M059J (cell line): ENCODE data around the gene LIF. TPM values are rescaled to one million over a fixed set of nuclear protein-coding genes. Genes with fewer than 3 reads are reported as not detected.

Experiments
- DNase-seq: peaks from one replicate; pipeline ENCODE4 v3.0.0-alpha.2; 2012; ENCODE audit warnings: low read depth
- total RNA-seq: library from RNA; depleted of rRNA; stranded (reverse); fragments of >200 nt; shearing (Covaris generic); gene quantifications from 2 replicates; pipeline ENCODE4 v1.2.3, GENCODE V29; 2014

LIF gene
- total RNA-seq, 1 experiment from 2014 or later = 7.5 TPM

DNA sequence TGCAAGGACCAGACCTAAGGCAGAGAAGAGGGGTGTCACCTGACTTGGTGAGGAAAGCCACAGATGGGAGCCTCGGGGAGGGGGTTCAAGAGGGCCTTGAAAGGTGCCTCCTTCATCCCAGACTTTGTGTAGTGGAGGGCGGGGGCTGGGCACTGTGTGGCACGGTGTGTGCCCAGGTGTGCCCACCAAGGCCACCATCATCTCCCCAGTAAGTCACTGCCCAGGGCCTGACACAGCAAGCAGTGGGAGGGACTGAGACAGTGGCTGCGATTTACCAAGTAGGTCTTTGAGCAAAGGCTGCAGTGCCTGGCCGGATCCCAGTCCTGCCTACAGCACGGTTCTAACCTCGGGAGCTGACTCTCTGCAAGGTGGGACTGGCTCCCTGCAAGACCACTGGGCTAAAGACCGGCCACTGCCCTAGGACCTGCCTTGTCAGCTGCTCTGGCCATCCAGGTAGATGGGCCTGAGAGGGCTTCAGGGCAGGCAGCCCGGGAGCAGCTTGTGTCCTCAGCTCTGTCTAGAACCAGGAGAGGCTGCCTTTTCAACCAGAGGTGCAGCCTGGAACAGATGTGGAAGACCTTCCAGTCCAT, 18.7 kb upstream of the LIF start:
- no peak for DNase-seq

DNA sequence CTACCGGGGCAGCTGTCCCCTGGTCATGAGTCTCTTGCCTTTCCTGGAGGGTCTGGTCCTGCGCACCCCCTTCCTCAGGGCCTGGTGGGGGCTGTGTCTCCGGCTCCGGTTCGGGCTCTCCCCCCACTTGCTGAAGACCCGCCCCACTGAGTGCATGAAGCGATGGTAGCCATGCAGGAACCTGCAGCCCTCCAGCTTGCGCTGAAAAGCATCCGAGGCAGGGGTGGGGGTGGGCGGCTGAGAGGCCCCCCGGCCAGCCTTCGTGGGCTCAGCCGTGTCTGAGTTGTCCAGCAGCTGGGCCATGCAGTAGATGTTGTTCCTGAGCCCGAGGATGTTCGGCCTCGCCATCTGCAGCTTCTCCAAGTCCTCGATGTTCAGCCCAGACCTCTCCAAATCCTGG, 17.3 kb upstream of the LIF start:
- DNase-seq = no peak

DNA sequence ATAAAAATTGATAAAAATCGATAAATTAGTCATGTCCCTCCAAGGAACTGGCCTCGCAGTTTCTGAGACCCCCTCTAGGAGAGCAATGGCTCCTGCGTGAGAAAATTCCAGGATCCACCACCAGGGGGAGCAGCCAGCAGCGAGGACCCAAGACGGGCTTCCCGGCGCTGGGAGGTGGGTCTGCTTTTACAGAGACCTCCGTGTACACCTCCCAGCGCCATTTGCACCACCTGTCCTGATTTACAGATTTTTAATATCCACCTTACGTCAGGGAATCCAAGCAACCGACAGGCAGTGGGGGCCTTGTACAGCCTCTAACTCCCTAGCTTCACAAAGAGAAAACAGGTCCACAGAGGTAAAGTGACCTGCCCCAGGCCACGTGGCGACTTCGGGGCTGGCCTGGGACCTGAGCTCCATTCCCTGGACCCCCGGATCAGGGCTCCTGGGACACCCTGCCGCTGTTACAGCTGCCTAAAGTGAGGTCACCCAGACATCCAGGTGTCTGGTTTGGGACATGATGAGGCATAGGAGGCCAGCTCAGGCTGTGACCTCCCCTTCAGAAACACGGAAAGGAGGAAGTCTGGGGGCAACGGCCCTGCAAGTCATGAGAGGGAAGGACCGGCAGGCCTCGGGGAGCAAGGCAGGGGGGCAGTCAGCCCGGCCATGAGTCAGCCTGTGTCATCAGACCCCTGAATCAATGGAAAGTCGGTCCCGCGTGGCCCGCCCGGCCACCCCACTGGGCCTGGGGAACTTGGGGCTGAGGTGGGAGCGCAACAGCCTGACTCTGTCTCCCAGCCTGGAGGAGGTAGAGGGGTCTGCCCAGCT, 16.6 kb upstream of the LIF start:
- peak; percentile 45 for DNase-seq

DNA sequence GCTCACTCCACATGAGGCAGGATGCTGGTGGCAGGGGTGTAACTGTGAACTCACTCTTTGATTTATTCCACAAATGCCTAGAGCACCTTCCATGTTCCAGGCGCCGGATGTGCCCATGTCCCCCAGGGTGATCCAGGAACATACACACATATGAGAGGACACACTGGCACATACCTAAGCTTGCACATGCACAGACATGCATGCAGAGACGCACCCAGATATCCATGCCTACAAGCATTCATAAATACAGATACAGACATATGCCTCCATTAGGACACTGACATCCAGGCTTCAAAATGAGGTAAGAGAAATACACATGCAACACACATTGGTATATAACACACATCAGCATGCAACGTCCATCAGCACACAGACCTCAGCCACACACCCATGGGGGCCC, 15.6 kb upstream of the LIF start:
- no peak for DNase-seq

DNA sequence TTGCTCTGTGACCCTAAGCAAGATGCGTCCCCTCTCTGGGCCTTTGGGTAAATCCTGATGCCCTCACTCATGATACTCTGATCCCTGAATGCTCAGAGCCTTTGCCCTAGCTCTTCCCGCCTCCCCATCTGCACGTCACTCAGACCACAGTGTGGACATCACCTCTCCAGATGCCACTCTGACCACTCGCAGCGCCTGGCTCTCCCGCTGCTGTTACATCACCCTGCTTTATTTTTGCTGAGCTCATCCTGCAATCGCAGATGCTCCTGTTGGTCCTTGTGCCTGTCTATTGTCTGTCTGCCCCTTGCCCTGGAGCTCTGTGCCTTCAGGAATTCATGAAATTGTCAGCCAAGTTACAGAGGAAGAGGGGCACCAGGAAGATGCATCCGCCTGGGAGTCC, 14.6 kb upstream of the LIF start:
- DNase-seq = peak; percentile 49

DNA sequence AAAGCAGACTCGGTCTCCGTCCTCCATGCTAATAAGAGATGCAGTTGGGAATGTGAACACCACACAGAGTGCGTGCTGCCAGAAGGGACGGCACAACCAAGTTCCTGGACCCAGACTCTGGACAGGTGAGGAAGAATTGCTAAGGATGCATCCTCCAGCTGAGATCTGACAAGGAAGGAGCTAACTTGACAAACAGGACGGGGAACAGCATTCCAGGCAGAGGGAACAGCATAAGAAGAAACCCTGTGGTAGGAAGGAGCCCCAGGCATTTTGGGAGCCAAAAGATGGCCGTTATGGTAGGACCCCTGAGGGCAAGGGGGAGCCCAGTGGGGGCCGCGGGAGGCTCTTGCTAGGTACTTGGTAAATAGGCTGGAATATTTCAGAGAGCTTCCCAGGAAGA, 14.1 kb upstream of the LIF start:
- no peak for DNase-seq

DNA sequence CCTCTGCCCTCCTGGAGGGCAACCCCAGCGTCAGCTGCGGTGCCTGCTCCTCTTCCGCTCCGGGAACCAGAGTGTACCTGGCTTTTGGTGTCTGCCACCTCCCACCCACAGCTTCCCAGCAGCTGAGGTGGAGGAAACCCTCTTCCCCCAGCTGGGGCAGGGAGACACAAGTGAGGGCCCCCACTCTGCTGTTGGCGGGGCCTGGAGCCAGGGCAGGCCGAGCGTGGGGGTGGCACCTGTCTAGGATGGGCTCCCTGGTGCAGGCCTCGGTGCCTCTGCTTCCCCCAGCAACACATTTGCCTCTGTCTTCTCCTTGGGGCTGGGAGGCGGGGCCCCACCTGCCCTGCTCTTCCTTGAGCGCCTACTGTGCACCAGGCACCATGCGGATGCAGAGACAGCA, 13.7 kb upstream of the LIF start:
- DNase-seq = no peak

DNA sequence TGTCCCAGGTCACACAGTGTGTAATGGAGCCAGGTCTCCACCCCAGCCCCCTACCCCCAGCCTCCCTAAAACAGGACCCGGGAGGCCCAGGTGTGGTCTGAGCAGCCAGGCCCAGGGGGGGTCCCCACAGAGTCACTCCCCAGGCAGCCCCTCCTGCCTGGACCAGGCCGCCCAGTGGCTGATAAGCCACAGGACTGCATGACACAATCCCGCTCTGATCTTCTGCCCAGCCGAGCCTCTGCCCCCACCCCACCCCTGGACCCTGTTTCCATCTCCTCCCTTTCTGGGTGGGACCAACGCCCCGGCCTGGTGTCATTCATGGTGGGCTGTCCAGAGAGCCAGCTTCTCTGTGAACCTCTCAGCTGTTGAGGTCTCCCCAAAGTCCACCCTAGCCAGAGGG, 7.8 kb upstream of the LIF start:
- DNase-seq = no peak

DNA sequence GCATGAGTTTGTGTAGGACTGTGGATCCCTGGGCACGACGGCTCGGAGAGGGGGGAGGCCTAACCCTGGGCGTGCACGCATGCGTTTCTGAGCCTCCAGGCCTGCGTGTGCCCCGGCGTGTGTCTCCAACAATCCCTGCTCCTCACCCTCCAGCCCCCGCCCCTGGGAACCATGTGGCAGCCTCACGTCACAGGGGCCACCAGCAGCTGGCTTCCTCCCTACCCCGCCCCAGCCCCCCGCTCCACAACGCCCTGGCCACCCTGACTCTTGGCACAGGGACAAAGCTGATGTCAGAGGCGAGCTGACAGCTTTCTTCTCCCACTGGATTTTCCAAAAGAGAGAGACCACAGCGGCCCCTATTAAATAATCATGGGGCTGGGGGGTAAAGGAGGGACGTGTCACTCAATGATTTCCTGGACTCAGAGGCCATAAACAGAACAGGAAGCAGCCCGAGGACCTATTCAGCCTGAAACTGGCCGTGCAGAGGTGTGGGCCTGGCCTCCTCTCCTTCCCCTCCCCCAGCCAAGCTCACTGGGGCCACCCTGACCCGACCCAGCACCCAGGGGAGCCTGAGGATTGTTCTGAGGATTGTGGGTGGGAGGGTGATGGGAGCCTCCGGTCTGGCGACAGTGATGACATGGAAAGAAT, 6.8 kb upstream of the LIF start:
- peak; percentile 35 for DNase-seq

DNA sequence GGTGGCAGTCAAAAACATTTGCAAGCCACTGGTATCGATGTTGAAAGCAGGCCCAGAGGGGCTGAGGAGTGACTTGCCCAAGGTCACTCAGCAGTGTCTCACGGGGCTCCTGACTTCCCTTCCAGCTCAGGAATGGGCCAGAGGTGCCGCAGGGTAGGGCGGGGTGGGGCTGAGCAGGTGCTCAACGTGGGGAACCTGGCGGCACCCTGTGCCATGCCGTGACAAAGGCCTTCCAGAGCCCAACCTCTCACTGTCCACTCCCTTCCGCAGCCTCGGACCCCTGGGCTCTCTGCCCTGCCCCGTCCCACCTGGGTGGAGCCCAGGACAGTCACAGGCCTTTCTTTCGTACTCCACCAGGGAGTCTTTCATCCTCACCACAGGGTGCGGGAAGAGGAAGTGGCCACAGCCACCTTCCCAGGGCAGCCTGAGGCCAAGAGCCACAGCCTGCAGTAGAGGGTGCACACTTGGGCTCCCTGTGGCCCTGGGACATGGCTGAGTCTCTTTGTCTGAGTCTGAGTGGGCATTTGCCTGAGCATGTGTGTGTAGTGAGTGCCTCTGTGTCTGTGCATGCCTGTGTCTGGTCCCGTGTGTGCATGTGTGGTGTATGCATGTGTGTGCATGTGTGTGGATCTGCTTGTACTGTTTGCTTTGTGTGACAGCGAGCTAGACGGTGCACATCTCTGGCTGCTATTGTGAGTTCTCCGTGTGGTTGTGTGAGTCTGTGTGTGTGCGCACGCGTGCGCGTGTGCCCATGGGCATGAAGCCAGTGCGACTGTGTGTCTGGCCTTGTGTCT, 6.0 kb upstream of the LIF start:
- peak; percentile 63 for DNase-seq

DNA sequence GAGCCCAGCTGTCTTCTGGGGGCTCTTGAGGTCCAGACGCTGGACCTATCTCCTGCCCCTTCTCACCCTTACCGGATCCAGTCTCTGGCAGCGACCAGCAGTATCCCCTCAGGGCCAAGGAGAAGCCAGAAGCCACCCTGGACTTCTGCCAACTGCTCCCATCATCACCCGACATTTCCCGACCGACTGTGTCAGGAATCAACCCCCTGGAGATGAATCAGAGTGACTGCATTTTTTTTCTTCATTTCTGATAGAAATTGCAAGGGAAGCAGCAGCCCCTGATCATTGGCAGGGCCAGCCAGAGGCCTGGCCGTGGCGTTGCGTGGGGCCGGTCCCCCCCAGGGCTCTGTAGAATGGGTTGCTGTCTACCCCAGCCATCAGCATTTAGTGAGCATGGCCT, 5.2 kb upstream of the LIF start:
- DNase-seq = peak; percentile 91

DNA sequence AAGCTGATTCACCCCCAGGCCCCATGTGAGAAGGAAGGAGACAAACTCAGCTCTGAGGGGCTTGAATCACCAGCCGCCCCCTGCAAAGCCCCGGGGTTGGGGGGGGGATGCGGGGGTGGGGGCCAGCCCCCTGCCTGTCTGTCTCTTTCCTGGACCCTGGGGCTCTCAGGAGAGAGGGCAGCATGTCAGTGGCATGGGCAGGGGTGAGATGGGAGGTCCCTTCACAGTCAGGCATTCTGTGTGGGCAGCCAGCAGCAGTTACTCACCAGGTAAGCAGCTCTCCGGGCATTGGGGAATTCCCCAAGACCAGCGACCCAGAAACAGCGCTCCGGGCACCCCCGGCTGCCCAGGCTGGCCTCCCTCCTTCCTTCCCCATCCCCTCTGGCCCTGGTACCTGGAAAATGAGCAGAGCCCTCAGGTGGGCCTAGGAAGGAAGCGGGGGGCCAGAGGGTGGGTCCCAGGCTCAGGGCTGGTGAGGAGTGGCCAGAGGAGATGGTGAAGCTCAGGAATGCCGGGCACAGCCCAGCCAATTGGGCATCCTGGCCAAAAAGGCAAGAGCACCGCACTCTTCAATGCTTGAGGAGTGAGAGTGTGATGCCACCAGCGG, 4.2 kb upstream of the LIF start:
- peak; percentile 93 for DNase-seq

DNA sequence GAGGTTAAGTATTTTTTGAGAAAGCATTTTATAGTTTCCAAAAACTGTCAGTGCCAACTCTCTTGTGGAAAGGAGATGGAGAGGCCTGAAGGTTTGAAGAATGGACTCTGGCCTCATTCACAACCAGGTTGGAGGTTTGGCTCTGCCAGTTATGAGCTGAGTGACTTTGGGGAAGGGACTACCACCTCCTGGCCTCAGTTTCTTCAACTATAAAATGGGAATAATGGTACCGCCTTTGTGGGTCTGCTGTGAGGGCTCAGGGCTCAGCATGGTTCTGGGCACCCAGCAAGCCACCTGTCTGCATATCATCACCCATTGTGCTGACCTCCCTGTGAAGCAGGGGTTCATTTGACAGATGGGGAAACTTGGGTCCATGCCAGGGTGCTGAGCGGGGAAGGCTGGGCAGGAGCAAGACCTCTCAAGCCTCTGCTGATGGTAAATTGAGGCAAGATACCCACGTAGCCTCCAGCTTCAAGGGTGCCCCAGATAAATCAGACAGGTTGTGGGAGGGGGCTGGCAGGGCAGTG, 3.5 kb upstream of the LIF start:
- DNase-seq = no peak

DNA sequence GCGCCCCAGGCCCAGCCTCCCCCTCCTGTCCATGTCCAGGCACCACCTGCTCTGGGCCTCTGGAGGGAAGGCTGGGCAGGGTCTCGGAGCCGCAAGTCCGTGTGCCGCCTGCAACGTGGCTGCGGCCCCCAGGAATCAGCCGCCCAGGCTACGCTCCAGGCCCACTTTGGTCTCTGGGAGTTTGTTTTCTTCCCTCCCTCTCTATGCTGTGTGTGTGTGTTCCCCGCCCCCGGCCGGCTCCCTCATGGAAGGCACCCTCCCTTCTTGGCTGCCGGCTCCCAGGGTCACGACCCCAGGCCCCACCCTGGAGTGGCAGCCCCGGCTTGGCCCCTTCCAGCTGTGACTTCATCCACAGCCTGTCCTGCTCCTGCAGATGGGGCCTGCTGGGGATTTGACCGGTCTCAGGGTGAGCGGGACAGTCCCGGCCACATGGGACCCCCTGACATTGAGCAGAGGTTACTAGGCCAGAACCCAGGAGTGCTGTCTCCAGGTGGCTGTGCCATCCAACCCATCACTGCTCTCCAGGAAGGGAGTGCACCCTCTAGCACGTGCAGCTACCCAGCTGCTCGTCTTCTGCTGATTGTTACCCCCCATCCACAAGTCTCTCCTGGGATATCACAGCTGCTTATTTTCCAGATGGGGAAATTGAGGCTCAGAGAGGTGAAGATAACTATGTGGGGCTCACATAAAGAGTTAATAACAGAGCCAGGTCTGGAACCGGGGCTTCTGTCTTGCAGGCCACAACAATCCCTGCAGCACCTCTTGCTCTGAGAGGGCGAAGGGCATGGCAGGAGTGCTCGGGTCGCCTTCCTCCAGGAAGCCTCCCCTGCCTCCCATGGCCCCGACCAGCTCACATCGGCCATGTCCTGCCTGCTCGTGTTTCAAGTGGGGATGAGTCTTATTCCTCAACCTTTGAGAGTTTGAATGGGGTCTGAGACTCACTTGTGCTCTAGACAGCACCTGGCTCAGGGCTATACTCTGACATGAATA, 2.8 kb upstream of the LIF start:
- no peak for DNase-seq

DNA sequence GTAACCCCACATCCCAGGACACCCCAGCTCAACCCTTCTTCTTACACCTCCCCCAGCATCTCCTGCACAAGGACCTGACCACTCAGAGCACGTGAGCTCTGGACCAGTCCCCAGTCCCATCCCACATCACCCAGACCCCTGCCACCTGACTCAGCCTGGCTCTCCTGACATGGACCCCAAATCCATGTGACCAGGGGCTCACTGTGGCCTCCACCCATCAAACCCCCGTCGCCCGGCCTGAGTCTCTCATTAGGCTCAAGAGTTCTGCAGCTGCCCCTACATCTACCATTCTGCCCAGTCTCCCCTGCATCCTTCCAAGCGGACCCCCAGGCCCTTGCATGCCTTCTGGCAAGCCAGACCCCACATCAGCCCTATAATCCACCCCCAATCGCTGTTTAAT, 1.9 kb upstream of the LIF start:
- DNase-seq = no peak

DNA sequence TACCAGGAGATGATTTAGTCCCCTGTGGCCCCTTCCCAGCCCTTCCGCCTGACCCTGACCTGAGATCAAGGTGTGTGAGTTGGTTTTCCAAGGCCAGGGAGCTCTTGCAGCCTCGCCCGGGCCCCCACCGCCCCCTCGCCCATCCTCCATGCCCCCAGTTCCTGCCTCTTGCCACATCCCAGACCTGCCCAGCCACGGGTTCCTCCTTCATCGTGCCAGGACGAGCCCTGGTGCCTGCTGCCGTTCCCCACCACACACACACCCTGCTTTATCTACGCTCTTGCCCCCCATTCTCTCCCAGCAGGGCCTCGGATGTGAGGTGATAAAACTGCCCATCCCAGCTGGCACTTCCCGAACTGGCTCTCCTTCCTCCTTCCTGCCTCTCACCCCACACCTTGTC, 1.4 kb upstream of the LIF start:
- no peak for DNase-seq

DNA sequence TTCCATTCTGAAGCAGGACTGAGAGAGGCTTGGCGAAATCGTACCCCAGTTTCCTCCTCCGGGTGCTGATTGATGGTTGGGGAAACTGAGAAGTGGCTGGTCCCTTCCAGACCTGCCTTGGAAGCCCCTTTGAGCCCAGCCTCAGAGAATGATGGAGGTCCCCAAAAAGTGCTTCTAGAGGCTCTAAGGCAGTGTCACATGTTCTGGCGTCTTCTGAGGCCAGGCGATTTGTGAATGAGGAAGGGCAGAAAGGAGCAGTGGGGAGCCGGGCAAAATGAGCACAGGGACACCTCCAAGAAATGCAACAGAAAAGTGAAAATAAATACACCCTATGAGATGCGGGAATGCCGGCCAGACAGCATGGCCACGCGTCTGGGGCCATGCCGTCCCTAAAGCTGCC, 1.0 kb upstream of the LIF start:
- DNase-seq = no peak

DNA sequence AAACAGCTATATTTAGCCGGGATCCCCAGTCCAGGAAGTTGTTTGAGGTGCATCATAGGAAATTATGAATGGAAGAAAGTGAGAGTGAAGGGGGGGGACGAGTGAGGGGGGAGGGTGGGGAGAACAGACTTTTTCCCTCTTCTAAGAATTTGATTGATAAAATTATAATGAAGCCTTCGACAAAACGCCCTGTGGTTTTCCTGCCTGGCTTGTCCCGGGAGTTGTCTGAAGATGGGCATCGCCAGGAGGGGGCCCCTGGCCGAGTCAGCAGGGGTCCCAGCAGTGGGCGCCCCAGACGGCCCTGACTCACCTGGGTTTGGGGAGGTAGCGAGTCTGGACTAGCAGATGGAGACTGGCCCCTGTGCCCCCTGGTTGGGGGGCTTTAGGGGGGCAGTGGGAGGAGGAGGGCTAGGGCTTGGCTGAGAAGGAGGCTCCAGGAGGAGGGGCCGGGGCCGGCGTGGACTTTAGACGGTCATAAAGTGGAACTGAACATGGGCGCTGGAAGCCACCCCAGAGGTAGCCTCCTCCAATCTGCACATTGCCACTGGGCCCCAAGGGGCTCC, 336 bp upstream of the LIF start:
- no peak for DNase-seq

DNA sequence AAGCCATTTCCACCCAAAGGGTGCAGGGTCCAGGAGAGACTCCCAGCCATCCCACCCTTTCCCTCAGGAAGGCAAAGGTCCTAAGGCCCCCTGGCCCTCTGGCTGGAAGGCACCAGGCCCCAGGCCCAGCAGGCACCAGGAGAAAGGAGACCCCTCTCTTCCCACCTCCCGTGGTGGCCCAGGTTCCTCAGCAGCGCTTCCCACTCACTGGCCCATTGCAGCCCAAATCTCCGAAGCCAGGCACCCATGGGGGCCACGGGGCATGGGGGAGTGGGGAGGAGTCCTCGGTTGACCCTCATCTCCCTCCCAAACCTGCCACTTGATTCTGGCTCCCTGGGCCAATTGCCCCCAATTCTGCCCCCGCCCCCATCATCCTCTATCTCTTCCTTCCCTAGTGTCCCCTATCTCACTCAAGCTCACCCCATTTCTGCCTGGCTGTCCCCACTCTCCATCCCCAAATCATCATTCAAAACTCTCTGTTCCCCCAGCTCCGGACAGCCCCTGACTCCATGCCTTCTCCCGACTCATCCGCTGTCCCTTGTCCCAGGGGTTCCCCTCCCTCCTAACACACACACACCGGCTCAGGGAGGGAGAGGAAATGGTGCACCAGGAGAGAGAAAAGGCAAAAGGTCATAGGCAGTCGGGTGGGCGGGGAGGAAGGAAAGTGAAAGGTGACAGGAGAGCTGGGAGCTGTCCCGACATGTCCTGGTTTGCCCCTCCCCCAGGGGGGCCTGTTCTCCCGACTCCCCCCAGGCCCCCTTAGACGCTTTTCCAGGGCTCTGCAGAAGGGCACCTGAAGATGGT, 1.2 kb downstream of the LIF start:
- DNase-seq = no peak
